IPS-18a (cell line): ENCODE measurements around the gene KSR2.

Source experiments
- H3K27ac ChIP-seq: one replicate; pipeline ENCODE4 v1.5.1; 2013; ENCODE audit warnings: low read length
- H3K27me3 ChIP-seq: one replicate; pipeline ENCODE4 v1.6.1; 2013; ENCODE audit warnings: mild to moderate bottlenecking, low read length; ENCODE audit not compliant: control insufficient read depth, insufficient read depth
- H3K36me3 ChIP-seq: one replicate; pipeline ENCODE4 v1.6.1; 2013; ENCODE audit warnings: low read depth, low read length; ENCODE audit not compliant: control insufficient read depth
- H3K4me1 ChIP-seq: one replicate; pipeline ENCODE4 v1.6.1; 2013; ENCODE audit warnings: low read depth, low read length; ENCODE audit not compliant: control insufficient read depth
- H3K4me3 ChIP-seq: one replicate; pipeline ENCODE4 v1.5.1; 2013; ENCODE audit warnings: low read length
- H3K9ac ChIP-seq: one replicate; pipeline ENCODE4 v1.6.1; 2013; ENCODE audit warnings: mild to moderate bottlenecking, low read length, moderate library complexity
- H3K9me3 ChIP-seq: one replicate; pipeline ENCODE4 v1.6.1; 2013; ENCODE audit warnings: low read depth, low read length; ENCODE audit not compliant: control insufficient read depth

KSR2 gene

DNA sequence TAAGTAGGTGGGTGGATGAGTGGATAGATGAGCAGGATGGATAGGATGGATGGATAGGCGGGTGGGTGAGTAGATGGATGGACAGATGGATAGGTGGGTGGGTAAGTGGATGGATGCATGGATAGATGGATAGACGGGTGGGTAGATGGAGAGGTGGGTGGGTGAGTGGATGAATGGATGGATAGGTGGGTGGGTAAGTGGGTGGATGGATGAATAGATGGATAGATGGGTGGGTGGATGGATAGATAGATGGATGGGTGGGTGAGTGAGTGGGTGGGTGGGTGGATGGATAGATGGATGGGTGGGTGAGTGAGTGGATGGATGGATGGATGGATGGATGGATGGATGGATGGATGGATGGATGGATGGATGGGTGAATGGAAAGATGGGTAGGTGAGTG is 385.7 kb downstream of the KSR2 start:
- Histone ChIP-seq H3K9me3 (no peaks in the 10 kb centered on the region), H3K27ac (no peak overlapping the region), H3K36me3 (no peaks in the 10 kb centered on the region), H3K27me3 (no peaks in the 10 kb centered on the region), H3K4me3 (no peak overlapping the region), H3K9ac (no peak overlapping the region), H3K4me1 (peaks cover 14% of the 10 kb centered on the region)

DNA sequence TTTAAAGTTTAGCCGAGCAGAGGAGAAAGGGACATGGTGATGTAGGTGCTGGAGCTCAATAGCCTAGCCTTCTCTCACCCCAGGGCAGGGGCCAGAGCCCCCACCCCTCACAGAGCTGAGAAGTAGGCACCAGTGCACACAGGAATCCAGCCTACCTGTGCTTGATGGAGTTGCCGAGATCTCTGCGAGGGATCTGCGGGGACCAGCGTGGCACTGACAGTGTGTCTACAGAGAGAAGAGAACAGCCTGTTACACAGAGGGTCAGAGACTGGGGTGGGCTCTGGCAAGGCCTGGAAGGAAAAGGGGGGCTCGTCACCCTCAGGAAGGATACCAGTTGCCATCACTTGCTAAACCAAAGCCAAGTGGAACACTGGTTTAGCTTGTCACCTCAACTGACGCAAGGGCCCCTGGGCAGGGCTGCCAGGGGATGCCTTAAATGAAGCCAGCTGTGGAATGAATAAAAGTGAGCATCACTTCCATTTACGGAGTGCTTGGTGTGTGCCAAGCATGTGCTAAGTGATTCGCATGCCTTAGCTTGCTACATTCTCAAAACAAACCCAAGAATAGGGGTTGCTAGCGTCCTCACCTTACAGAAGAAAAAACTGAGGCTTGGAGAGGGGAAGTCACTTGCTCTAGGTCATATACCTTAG is 386.5 kb downstream of the KSR2 start:
- H3K27ac ChIP-seq, result no peak overlapping the region
- peaks cover 14% of the 10 kb centered on the region for H3K4me1 ChIP-seq
- H3K27me3 ChIP-seq, result no peaks in the 10 kb centered on the region
- no peak overlapping the region for H3K4me3 ChIP-seq
- no peaks in the 10 kb centered on the region for H3K36me3 ChIP-seq
- H3K9me3 ChIP-seq, result no peaks in the 10 kb centered on the region
- H3K9ac ChIP-seq, result no peak overlapping the region

DNA sequence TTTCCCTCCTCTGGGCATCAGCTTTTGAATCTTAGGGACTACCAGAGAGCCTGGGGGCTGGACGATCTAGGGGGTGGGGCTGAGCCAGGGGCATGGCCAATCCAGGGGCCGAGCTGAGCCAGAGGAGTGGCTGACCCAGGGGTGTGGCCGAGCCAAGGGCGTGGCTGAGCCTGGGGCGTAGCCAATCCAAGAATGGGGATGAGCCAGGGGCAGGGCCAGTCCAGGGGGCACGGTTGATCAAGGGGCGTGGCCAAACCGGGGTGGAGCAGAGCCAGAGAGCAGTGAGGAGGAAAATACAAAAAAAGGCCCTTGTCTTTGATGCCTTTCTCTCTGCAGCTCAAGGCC is 388.1 kb downstream of the KSR2 start:
- H3K4me3 ChIP-seq, result no peak overlapping the region
- no peaks in the 10 kb centered on the region for H3K36me3 ChIP-seq
- no peaks in the 10 kb centered on the region for H3K9me3 ChIP-seq
- H3K4me1 ChIP-seq, result peaks cover 14% of the 10 kb centered on the region
- H3K27me3 ChIP-seq, result no peaks in the 10 kb centered on the region
- no peak overlapping the region for H3K9ac ChIP-seq
- no peak overlapping the region for H3K27ac ChIP-seq

DNA sequence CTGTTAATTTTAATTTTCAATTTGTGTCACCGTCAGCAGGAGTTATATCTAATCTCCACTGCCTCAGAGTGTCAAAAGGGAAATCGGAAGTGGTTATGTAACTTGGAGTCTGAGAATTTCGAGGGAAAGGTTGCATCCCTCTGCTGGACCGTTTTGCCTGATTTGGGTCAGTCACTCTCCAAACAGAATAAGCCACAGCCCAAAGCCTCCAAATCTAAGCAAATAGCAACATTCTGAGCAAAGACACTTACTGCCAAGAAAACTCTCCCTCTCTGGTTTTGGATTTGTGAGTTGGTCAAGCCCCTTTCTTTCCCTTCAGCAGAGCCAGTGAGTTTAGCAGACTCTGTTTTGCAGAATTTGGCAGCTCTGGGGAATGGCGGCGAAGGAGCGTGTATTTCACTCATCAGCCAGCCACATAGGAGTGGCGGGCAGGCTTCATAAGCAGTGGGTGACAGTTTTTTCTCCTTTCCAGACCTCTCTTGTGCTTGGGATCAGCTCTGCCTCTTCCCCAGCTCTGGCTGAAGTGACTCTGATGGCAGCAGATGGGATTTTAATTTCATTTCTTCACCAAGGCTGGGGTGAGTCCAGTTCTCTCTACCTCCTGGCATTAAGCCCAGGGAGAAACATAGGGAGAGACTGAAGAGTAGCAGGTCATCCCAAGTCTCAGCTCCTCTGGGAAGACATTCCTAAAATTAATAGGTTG is 388.6 kb downstream of the KSR2 start:
- Histone ChIP-seq H3K36me3 (no peaks in the 10 kb centered on the region), H3K4me1 (peaks cover 14% of the 10 kb centered on the region), H3K9me3 (no peaks in the 10 kb centered on the region), H3K27me3 (no peaks in the 10 kb centered on the region), H3K4me3 (no peak overlapping the region), H3K27ac (no peak overlapping the region), H3K9ac (no peak overlapping the region)

DNA sequence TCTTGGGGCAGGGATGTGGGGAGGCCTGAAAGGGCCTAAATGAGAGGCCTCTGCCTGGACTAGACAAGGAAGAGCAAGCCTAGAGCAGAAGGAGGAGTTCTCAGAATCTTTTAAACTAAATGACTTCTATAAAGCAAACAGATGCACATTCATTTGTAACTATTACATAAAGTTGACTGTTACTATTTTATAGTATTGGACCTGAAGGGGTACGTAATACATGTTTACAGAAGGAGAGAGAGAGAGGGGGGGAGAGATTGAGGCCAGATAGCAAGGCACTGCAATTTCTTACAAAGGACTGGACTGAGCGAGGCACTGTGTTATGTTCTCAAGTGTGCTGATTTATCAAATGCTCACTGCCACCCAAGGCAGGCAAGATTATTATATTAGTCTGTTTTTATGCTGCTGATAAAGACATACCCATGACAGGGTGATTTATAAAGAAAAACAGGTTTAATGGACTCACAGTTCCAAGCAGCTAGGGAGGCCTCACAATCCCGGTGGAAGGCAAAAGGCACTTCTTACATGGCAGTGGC is 391.6 kb downstream of the KSR2 start:
- peaks cover 9% of the 10 kb centered on the region for H3K4me1 ChIP-seq
- H3K27me3 ChIP-seq, result no peaks in the 10 kb centered on the region
- no peaks in the 10 kb centered on the region for H3K9me3 ChIP-seq
- no peaks in the 10 kb centered on the region for H3K36me3 ChIP-seq
- H3K27ac ChIP-seq, result no peak overlapping the region
- H3K4me3 ChIP-seq, result no peak overlapping the region
- no peak overlapping the region for H3K9ac ChIP-seq

DNA sequence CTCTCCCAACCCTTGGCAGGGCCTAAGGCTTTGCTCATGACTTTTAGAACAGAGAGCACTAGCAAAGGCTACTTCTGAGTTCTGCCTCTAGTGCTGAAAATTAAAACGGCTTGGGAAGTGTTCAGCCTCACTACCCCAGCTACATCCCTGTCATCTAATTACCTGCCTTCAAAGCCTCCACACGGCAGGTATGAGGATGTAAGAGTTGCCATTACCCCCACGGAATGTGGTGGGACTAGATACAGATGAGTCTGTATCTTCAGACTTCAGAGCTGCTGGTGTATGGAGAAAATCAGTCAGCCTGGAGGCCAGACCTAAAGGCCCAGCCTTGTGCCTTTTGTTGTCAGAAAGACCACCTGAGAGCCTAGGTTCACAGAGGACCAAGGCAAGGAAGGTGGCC is 392.7 kb downstream of the KSR2 start:
- Histone ChIP-seq H3K27me3 (no peaks in the 10 kb centered on the region), H3K9me3 (no peaks in the 10 kb centered on the region), H3K4me3 (no peak overlapping the region), H3K27ac (no peak overlapping the region), H3K36me3 (no peaks in the 10 kb centered on the region), H3K9ac (no peak overlapping the region), H3K4me1 (peaks cover 9% of the 10 kb centered on the region)

DNA sequence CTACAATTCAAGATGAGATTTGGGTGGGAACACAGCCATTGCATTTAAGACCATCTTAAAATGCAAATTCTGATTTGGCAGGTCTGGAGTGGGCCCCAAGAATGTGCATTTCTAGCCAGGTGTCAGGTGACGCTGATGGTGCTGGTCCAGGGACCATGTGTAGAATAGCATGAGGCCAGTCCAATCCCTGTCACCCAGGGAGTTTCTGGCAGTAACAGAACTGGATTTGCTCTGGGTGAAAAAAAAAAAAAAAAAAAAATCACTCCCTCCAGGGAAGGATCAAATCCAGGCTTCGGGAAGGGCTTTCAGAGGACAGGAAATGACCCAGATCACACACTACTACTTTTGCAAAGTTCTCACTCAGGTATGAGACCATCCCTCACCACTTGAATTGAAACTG is 394.1 kb downstream of the KSR2 start:
- Histone ChIP-seq H3K27me3 (no peaks in the 10 kb centered on the region), H3K9ac (no peak overlapping the region)

DNA sequence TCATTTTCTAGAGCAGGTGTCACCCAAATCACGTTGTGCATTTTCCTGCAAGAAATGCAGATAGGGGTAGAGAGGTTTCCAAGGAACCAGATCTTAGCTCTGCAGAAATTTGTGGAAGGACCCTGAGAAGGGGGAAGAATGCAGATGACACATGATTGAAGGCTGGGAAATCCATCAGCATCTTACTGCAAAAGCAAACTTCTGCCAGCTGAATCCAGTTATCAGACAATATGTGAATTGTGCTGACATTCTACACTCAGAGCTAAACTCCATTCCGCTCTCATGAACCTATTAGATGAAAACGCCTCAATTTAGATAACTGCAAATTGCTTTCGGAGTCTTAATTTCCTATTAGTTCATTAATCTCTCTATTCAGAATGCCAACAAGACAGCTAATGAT is 396.0 kb downstream of the KSR2 start:
- no peaks in the 10 kb centered on the region for H3K9me3 ChIP-seq
- no peak overlapping the region for H3K9ac ChIP-seq
- H3K36me3 ChIP-seq, result no peaks in the 10 kb centered on the region
- H3K4me1 ChIP-seq, result peaks cover 4% of the 10 kb centered on the region
- H3K27ac ChIP-seq, result no peak overlapping the region
- H3K4me3 ChIP-seq, result no peak overlapping the region
- no peaks in the 10 kb centered on the region for H3K27me3 ChIP-seq

More for the DNA sequence above, 394.1 kb downstream of the KSR2 start:
- no peaks in the 10 kb centered on the region for H3K36me3 ChIP-seq
- H3K4me3 ChIP-seq, result no peak overlapping the region
- H3K27ac ChIP-seq, result no peak overlapping the region
- H3K4me1 ChIP-seq, result peaks cover 4% of the 10 kb centered on the region
- no peaks in the 10 kb centered on the region for H3K9me3 ChIP-seq

DNA sequence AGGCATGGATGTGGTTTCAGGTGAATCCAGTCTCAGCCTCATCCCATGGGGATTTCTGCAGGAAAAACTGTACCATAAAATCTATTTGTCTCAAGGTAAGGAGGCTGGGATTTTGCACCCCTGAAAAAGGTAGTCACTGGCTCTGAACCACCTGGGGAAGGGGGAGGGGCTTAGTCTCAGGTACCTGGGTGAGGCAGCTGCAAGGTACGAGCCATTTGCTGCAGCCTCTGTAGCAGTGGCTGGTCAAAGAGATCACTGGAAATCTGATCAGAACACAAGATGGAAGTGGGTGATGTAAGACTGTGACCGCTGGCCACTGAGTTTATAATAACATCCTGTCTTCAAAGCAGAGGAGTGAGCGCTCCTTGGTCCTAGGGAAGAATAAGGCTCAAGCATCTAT is 397.5 kb downstream of the KSR2 start:
- H3K36me3 ChIP-seq, result no peaks in the 10 kb centered on the region
- H3K4me1 ChIP-seq, result peaks cover 4% of the 10 kb centered on the region
- H3K27ac ChIP-seq, result no peak overlapping the region
- no peak overlapping the region for H3K4me3 ChIP-seq
- no peak overlapping the region for H3K9ac ChIP-seq
- H3K9me3 ChIP-seq, result no peaks in the 10 kb centered on the region
- H3K27me3 ChIP-seq, result no peaks in the 10 kb centered on the region

DNA sequence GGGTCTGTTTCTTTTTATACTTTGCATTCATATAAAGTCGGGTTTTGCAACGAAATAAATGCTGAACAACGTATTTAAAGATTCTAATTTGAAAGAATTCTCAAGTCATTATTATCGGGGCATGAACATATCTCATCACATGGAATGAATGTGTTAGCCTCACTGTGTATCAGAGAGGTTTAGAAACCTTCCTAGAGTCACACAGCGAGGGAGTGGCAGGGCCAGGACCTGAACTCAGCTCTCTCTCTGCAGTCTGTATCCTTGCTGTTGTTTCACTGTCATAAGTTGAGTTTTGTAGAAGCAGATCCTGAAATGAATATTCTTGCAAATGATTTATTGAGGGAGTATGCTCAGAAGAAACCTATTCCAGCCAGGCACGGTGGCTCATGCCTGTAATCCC is 398.2 kb downstream of the KSR2 start:
- no peaks in the 10 kb centered on the region for H3K27me3 ChIP-seq
- no peak overlapping the region for H3K9ac ChIP-seq
- peaks cover 4% of the 10 kb centered on the region for H3K4me1 ChIP-seq
- H3K36me3 ChIP-seq, result no peaks in the 10 kb centered on the region
- no peak overlapping the region for H3K27ac ChIP-seq
- H3K4me3 ChIP-seq, result no peak overlapping the region
- H3K9me3 ChIP-seq, result no peaks in the 10 kb centered on the region

DNA sequence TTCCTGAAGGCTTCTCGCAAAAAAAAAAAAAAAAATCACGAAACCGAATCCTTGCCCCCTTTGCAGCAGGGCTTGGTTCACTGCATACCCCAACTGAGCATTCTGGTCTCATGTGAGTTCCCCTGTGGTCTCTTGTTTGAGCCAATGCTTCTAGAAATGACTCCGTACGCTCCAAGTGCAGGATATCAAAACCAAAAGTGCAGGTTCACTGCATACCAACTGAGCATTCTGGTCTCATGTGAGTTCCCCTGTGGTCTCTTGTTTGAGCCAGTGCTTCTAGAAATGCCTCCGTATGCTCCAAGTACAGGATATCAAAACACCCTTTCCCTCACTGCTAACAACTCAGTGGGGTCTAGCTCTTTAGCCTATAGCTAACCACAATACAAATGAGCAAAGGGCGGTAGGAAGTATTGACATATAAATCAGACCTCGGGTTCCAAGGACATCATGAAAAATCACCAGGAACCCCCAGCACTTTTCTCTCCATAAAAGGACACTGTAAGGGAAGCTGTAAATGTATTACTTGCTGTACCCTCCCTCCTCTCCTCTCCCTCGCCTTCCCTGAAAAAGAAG is 401.1 kb downstream of the KSR2 start:
- no peaks in the 10 kb centered on the region for H3K27me3 ChIP-seq
- no peak overlapping the region for H3K27ac ChIP-seq
- no peak overlapping the region for H3K4me3 ChIP-seq
- H3K36me3 ChIP-seq, result no peaks in the 10 kb centered on the region
- peaks cover 5% of the 10 kb centered on the region for H3K4me1 ChIP-seq
- no peaks in the 10 kb centered on the region for H3K9me3 ChIP-seq
- no peak overlapping the region for H3K9ac ChIP-seq

DNA sequence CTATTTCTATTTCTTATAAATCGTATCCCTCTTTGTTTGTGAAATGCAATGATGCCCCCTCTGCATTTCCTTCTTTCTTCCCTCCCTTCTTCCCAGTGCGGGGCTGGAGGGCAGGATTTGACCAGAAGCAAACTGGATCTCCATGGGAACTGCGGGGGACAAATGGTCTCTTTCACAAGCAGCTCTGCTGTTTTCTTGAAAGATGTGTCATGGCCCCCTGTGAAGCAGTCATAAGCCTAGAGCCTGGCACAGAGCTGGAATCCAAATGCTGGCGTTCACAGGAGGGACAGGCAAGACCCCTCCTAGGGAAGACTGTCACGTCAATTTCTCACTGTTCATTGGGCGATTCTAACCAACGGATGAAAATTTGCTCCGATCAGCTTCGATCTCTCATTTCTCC is 403.9 kb downstream of the KSR2 start:
- Histone ChIP-seq H3K4me1 (peaks cover 5% of the 10 kb centered on the region), H3K36me3 (no peaks in the 10 kb centered on the region), H3K4me3 (no peak overlapping the region), H3K27me3 (no peaks in the 10 kb centered on the region), H3K9ac (no peak overlapping the region), H3K27ac (no peak overlapping the region), H3K9me3 (no peaks in the 10 kb centered on the region)
